GM18517 (cell line): Measurements from ENCODE around the gene PLEKHN1.
"Not testable (repeated sequence)": the region's sequence is repeated elsewhere in the genome, so short reads cannot be mapped to it uniquely, and the experiment has no call there.

Source experiments
- ATAC-seq: cut with Tn5 transposase; IDR thresholded peaks from one replicate; pipeline ENCODE4 v1.9.1; 2021; ENCODE audit warnings: mild to moderate bottlenecking, moderate library complexity; ENCODE audit not compliant: unreplicated experiment

The PLEKHN1 gene

DNA sequence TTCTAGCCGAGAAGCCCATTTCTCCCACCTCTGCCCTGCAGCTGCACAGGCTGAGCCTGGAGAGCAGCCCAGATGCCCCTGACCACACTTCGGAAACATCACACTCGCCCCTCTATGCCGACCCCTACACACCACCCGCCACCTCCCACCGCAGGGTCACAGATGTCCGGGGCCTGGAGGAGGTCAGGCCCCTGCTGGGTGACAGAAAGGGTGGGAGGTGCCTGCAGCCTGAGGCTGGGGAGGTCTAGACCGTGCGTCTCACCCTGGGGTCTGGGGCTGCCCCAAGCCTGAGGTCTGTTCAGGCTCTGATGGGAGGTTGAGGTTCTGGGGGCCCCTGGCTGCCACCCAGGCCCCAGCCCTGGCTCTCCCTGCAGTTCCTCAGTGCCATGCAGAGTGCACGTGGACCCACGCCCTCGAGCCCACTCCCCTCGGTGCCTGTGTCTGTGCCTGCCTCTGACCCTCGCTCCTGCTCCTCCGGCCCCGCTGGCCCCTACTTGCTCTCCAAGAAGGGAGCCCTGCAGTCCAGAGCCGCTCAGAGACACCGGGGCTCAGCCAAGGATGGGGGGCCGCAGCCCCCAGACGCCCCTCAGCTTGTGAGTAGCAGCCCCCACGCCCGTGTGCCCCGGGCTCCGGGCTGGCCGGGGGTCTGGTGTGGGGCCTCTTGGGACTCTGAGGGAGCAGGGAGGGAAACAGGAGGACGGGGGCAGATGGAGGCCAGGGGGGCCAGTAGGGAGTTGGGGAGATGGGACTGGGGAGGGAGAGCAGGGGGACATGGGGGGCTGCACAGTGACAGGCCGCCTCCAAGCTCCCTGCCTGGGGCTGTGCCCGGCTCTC, 7.4 kb downstream of the PLEKHN1 start:
- ATAC-seq, result no peak

DNA sequence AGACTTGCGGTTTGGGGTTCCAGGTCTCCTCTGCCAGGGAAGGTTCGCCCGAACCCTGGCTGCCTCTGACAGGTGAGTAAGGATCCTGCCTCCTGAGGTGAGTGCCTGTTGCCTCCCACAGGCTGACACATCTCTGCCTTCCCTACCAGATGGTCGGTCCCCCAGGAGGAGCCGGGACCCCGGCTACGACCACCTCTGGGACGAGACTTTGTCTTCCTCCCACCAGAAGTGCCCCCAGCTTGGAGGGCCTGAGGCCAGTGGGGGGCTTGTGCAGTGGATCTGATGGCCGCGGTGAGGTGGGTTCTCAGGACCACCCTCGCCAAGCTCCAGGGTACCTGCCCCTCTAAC, 8.0 kb downstream of the PLEKHN1 start:
- no peak for ATAC-seq

DNA sequence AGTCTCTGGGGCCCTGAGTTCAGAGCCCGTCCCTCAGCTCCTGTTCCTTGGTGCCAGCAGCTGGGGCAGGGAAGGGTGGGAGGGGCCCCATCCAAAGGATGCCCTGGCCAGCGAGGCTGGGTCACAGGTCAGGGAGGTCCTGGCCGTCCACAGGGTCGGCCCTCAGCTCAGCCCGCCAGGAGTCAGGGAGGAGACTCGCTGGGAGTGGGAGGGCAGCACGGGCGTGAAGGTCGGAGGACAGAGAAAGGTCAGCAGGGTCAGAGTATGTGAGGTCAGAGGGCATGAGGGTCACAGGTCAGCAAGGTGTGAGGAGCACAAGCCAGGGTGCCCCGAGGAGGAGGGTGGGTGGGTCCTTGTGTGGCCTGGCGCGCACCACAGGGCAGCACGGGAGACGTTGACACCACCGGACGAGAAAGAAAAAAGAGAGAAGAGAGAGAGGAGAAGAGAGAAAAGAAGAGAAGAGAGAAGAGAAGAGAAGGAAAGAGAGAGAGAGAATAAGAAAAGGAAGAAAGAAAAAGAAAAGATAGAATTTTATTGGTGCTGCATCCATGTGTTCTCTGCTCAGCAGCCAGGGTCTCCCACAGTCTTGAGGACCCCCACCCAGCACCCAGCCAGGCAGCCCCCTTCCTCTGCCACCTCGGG, 8.5 kb downstream of the PLEKHN1 start:
- no peak for ATAC-seq

DNA sequence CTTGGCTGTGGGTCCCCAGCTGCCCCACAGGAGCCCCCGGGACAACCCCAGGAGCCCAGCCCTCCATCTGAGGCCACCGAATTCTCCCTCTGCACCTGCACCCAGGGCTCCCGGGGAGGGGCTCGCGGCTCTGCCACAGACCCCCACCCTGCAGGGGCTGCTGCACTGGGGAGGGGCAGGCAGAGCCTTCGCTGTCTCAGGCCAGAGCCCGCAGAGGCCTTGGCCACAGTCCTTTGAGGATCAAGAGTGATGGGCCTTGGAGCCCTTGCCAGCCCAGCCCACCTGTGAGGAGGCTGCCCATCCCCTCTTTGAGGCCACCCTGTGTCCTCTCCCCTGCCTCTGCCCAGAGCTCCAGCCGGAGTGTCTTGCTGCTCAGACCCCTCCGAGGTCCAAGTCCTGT, 9.1 kb downstream of the PLEKHN1 start:
- ATAC-seq, result no peak

DNA sequence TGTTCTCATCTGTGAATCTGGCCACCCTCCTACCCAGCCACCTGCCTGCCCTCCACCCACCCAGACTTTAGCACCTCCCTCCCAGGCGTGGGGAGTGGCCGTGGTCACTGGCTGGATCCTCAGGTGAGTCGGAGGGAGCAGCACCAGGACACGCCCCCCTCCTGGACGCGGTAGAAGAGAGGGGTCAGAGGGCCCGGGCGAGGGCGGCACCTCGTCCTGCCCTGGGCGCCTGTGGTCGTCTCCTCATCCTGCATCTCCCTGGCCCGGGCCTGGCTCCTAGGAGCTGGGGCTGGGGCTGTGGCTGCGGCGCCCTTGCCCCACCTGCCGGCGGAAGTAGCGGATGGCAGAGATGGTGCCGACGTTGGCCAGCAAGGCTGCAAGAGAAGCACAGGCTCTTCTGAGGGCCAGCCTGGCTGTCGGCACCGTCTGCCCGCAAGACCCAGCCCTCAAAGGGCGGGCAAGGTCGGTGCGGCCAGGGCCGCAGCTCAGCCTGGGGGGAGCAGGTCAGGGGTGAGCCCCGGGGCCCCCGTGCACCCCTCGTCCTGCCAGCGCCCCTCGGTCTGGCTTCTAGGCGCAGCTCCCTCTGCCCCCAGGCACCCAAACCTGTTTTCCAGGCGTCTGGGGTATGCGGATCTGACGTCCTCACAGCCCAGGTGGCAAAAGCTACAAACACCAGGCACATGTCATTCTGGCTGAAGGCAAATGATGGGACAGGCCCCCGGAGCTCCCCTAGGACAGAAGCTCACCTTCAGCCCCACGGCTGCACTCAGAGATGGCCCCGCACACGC, 9.8 kb downstream of the PLEKHN1 start:
- ATAC-seq, result peak; percentile 55

DNA sequence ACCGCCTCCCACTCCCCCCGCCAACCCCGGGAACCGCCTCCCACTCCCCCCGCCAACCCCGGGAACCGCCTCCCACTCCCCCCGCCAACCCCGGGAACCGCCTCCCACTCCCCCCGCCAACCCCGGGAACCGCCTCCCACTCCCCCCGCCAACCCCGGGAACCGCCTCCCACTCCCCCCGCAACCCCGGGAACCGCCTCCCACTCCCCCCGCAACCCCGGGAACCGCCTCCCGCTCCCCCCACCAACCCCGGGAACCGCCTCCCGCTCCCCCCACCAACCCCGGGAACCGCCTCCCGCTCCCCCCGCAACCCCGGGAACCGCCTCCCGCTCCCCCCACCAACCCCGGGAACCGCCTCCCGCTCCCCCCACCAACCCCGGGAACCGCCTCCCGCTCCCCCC, 10.5 kb downstream of the PLEKHN1 start:
- not testable (repeated sequence) for ATAC-seq

DNA sequence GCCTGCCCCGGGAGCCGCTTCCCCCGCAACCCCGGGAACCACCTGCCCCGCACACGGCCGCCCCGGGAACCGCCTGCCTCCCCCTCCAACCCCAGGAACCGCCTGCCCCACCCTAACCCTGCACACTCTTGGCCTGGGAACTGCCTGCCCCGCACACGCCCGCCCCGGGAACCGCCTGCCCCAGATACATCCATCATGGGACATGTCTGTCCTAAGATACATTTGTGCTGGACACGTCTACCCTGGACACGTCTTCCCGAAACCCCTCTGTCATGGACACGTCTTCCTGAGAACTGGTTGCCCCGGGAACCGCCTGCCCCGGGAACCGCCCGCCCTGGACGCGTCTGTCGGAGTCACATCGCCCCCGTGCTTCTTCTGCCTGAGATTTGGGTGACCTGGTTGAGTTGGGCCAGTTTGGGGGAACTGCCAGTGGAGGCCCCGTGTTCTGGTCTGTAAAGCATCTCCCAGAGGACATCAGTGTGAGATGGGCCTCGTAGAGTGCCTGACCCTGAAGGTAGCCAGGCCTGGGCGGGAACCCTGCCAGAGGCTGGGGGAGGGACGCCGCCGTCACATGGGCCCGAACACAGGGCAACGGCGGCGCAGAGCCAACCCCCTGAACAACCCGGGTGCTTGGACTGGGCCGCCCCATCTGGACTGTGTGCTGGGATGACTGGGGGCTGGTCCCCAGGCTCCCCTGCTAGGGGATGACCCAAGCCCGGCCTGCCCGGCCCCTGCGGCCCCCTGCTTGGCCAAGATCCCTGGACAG, 12.0 kb downstream of the PLEKHN1 start:
- ATAC-seq, result no peak

DNA sequence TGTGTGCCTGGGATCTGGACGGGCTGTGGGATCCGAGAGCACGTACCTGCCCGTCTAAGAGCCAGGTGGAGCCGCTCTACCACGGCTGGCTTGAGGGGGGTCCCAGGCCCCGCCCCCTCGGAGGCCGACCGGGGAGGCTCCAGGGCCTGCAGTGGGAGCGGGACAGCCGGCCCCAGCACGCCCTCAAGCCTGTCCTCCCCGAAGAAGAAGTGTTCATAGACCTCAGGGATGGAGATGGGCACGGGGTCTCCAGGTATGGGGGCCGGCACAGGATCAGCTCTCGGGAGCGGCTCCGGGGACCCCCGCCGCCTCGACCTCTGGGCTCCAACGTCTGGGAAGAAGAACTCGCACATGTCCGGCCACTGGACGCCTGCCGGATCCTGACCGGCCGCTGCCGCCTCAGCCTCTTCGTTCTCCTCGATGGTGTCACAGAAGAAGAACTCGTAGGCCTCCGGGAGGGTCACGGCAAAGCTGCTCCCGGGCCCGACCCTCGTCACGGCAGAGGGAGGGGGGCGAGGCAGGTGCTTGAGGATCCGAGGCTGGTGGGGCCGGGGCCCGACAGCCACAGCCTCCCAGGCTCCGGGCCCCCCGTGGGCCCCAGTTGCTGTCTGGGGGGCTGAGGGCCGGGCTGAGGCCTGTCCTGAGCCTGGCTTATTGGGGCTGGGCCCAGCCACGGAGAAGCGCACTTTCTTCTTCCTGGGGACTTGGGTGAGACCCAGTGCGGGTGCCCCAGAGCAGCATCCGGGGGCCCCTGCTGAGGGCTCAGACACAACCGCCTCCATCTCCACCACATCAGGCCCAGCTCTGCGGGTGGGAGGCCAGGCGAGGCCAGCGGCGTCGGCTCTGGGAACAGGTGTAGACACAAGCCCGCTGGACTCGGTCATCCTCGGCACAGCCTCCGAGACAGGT, 12.8 kb downstream of the PLEKHN1 start:
- ATAC-seq, result no peak

DNA sequence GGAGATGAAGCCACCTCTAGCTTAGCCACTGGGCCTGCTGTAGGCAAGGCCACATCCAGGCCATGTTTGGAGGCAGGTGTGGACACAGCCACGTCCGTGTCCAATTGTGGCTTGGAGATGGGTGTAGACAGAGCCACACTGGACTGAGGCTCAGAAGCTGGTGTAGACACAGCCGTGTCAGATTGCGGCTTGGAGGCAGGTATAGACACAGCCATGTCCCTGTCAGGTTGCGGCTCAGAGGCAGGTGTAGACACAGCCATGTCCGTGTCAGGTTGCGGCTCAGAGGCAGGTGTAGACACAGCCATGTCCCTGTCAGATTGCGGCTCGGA, 13.4 kb downstream of the PLEKHN1 start:
- no peak for ATAC-seq

DNA sequence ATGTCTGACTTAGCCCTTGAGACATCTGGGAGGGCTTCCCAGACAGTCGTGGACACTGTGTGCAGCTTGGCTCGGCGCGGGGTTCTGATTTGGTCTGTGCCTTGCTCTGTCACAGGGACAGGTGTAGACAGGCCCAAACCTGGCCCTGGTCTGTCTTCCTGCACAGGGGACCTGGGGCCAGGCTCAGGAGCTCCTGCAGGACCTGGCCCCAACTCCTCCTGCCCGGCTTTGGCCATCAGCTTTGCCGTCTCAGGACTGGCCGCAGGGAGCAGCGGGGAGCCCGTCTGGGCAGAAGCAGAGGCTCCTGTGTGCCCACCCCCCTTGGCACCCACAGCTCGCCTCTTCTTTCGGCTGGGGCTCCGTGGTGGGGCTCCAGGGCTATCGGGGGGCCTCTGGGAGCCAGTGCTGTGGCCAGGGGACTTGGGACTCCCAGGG, 13.9 kb downstream of the PLEKHN1 start:
- ATAC-seq, result no peak

DNA sequence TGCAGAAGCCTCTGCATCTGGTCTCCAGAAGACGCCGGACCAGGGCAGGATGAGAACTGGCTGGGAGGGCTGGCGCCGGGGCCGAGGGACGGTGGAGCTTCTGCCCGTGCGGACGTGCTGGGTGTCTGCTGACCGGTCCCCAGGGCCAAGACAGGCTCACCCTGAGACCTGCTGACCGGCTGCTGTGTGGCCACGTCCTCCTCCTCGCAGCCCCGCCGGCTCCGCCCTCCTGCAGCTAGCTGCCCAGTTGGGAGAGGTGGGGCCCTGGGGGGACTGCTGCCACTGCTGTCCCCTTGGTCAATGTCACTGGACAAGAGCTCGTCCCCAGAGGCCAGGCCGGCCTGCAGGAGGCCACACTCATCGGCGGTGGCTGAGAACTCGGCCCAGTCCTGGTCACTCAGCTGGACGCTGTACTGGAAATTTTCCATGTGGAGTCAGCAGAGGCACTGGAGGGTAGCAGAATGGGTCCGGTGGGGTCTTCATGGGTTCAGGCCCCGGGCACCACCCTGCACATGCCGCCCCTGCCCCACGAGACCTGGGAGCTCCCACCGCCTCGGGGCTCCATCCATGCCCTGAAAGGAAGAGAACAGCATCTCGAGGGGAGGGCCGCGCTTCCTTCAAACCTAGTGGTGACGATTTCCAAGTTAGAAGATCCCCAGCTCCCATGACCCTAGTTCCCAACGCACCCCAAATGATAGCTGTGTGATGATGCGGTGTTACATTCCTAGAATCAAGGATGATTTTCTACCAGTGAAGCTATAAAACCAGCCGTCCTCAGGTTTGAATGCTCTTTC, 14.5 kb downstream of the PLEKHN1 start:
- no peak for ATAC-seq

DNA sequence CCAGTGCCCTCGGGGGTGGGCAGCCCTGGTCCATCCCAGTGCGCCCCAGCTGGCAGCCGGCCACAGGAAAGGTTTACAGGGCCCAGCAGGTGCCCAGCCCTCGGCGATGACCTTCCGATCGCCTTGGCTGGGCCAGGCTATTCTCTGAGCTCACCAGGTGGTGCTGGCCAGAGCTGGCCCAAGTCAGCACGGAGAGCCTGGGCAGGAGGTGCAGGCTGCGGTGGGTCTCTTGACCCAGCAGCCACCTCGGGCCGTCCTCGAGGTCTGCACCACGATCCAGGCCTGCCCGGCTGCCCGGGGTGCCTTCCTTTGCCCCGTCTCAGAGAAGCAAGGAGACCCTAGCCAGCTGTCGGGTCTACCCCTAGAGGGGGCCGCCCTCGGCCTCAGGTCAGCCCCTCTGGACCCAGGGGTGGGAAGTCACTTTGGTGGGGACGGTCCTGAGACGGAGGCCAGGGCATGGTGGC, 15.2 kb downstream of the PLEKHN1 start:
- no peak for ATAC-seq

DNA sequence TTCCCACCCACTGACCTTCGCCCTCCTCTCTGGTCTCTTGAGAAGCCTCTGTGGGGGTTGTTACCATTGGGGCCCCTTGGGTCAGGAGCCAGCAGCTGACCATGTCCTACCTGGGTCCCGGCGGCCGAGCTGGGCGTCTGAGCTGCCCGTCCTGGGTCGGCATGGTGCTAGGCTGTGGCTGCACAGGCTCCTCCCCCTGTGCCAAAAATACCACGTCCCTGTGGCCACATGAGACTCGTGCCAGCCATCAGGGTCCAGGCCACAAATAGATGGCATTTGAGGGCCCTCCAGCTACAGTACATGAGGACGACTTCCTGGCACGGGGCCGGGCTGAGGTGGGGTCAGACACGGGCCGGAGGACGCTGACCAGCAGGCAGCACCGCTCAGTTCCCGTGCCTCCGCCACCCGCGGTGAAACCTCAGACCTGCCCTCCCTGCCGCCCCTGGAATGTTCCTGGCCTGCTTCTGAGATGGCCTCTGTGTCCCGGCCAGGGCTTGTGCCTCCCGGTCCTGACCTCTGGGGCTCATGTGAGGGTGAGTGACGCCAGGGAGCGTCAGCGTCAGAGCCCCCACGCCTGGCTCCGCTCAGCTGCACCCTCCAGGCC, 15.8 kb downstream of the PLEKHN1 start, which contains the start of gene PERM1:
PERM1 (minus strand) TSS at position 139 of the 604 bp plus-strand sequence. CDS start 1,064 bp downstream, outside the sequence.
- ATAC-seq, result no peak

DNA sequence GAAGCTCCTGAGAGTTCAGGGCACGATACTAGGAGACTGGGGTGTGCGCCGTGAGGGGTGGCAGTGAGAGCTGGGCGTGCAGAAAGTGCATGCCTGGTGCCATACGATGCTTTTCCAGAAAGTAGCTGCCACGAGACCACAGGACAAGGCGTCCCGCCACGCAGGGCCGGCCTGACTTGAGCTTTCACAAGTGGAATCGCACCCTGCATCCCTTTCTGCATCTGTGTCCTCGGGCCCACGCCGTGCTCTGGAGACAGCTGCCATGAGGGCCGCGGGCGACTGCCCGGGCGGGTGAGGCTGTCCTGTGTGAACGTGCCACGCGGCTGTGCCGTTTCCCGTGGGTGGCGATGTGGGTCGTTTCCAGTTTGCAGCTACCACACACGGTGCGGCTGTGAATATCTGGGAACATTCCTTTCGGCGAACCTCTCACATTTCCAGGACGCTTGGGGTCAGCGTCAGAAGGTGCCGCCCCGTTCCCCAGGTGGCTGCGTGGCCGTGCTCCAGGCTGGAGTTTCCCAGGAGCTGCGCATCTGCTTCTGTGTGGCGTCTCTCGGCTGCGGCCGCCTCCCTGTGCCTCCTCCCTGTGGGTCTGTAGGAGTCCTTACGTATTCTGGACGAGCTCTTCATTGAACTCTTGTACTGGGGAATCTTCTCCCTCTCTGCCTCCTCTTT, 16.6 kb downstream of the PLEKHN1 start:
- ATAC-seq, result no peak

DNA sequence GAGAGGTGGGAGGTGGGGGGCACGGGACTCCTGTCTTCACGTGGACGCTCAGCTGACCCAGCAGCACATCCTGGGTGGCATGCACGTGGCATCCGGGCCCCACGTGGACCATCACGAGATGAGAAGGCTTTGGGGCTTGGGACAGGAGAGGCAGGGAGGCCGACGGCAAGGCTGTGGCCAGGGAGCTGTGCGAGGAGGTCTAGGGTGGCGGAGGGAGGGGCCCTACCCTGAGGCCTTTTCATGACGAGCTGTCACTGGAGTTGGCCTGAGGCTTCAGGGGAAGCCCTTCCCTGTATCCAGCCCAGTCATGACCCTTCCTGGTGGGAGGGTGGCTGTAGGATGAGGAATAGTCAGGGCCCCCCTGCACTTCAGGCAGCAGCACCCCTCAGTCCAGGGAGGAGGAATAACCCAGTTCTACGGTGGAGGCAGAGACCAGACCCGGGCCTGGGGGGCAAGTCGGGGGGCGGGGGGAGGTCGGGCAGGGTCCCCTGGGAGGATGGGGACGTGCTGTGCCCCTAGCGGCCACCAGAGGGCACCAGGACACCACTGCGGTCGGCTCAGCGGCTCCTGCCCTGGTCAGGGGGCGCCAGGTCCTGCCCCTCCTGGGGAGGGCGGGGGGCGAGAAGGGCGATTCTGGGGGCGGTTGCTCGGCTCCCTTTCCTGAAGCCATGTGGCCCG, 17.7 kb downstream of the PLEKHN1 start:
- ATAC-seq, result no peak

DNA sequence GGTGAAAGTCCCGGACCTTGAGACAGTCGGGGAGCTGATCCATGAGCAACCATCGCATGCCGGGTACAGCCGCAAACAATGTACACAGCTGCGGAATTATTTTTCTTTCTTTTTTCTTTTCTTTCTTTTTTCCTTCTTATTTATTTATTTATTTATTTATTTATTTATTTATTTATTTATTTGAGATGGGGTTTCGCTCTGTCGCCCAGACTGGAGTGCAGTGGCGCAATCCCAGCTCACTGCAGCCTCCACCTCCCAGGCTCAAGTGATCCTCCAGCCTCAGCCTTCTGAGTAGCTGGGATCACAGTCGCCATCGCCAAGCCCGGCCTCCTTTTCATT, 18.2 kb downstream of the PLEKHN1 start:
- no peak for ATAC-seq

DNA sequence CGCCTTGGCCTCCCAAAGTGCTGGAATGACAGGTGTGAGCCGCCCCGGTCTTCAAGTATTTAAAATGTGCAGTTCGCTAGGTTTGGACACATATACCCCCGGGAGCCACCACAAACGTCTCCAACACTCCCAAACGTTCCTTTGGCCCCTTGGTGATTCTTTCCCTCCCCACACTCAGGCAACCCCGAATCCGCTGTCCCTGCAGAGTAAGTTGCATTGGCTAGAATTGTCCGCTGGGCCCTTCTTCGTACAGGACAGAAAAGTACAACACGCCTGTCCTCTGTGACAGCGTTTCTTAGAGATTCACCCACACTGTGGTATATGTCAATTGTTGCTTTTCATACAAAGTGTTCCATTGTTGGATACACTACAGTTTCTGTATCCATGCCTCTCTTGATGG, 18.8 kb downstream of the PLEKHN1 start:
- no peak for ATAC-seq

DNA sequence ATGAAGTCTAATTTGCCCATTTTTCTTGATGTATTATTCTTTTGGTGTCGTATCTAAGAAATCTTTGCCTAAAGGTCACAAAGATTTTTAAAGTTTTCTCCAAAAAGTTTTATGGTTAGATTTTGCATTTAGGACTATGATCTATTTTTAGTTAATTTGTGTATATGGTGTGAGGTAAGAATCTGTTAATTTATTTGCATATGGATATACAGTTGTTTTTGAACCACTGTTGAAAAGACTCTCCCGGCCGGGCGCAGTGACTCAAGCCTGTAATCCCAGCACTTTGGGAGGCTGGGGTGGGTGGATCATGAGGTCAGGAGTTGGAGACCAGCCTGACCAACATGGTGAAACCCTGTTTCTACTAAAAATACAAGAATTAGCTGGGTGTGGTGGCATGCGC, 21.8 kb downstream of the PLEKHN1 start:
- not testable (repeated sequence) for ATAC-seq
